K562 (cell line): ENCODE measurements around the gene ADAMTS10. TPM values are rescaled to one million over a fixed set of nuclear protein-coding genes. Genes with fewer than 3 reads are reported as not detected.

Experiments
- ATF4 ChIP-seq: fragments of 450-650 bp; formaldehyde crosslinking; IDR thresholded peaks from 2 replicates; pipeline ENCODE4 v1.4.0; 2022; ENCODE audit warnings: mild to moderate bottlenecking, moderate library complexity
- CEBPZ ChIP-seq: fragments of 150-350 bp; IDR thresholded peaks from 2 replicates; pipeline ENCODE4 v1.6.1; 2014; ENCODE audit warnings: low read depth, mild to moderate bottlenecking, low read length, borderline replicate concordance
- CHD4 ChIP-seq: fragments of 200-600 bp; sonication (generic); IDR thresholded peaks from 3 replicates; pipeline ENCODE4 v1.6.1; 2012; ENCODE audit warnings: low read depth, mild to moderate bottlenecking, mixed read lengths, low read length, inconsistent platforms; ENCODE audit not compliant: insufficient read depth, insufficient replicate concordance, poor library complexity, severe bottlenecking
- COPS2 ChIP-seq: fragments of 450-650 bp; conservative IDR thresholded peaks from 2 replicates; pipeline ENCODE4 v1.6.1; 2016; ENCODE audit warnings: mild to moderate bottlenecking, moderate library complexity
- CXXC5 ChIP-seq: fragments of 250-450 bp; sonication (Bioruptor Pico); IDR thresholded peaks from 2 replicates; pipeline ENCODE4 v1.8.0; 2022; ENCODE audit warnings: inconsistent platforms, mild to moderate bottlenecking, moderate library complexity
- DLX4 ChIP-seq: fragments of 250-450 bp; sonication (Bioruptor Pico); IDR thresholded peaks from 2 replicates; pipeline ENCODE4 v1.6.1; 2021; ENCODE audit warnings: mild to moderate bottlenecking
- GTF2F1 ChIP-seq: IDR thresholded peaks from 2 replicates; pipeline ENCODE4 v1.6.1; 2011; ENCODE audit warnings: low read depth, low read length, improper control_type of control experiment
- KAT8 ChIP-seq: fragments of 450-650 bp; IDR thresholded peaks from 2 replicates; pipeline ENCODE4 v1.6.1; 2016; ENCODE audit warnings: low read depth, mild to moderate bottlenecking
- KDM2B ChIP-seq: fragments of 250-450 bp; sonication (Bioruptor Pico); IDR thresholded peaks from 2 replicates; pipeline ENCODE4 v1.8.0; 2021; ENCODE audit warnings: mild to moderate bottlenecking, moderate library complexity
- NCOA1 ChIP-seq: fragments of 450-650 bp; IDR thresholded peaks from 2 replicates; pipeline ENCODE4 v1.6.1; 2016; ENCODE audit warnings: low read depth
- PATZ1 ChIP-seq: fragments of 250-450 bp; sonication (Bioruptor Pico); IDR thresholded peaks from 2 replicates; pipeline ENCODE4 v1.5.0; 2020; ENCODE audit warnings: mild to moderate bottlenecking, borderline replicate concordance
- POLR3A ChIP-seq: IDR thresholded peaks from 2 replicates; pipeline ENCODE4 v1.6.1; 2011; ENCODE audit warnings: borderline replicate concordance, mild to moderate bottlenecking, moderate library complexity; ENCODE audit not compliant: insufficient read length, insufficient read depth; ENCODE audit errors: extremely low read depth
- POLR3G ChIP-seq: IDR thresholded peaks from 2 replicates; pipeline ENCODE4 v1.6.1; 2011; ENCODE audit not compliant: insufficient read length, insufficient replicate concordance; ENCODE audit errors: extremely low read depth
- SP2 ChIP-seq: IDR thresholded peaks from 2 replicates; pipeline ENCODE4 v1.6.1; 2011; ENCODE audit warnings: mild to moderate bottlenecking, low read depth, low read length, moderate library complexity; ENCODE audit not compliant: poor library complexity, severe bottlenecking; ENCODE audit errors: extremely low read depth
- SPI1 ChIP-seq: IDR thresholded peaks from 2 replicates; pipeline ENCODE4 v1.6.1; 2011; ENCODE audit warnings: low read depth, low read length, control low read depth, borderline replicate concordance
- WHSC1 ChIP-seq: IDR thresholded peaks from one replicate; pipeline ENCODE4 v1.6.1; 2012; ENCODE audit warnings: low read length, control low read depth, inconsistent platforms
- ZNF140 ChIP-seq: fragments of 250-450 bp; sonication (Bioruptor Pico); IDR thresholded peaks from 2 replicates; pipeline ENCODE4 v1.8.0; 2021; ENCODE audit warnings: moderate library complexity, mild to moderate bottlenecking, inconsistent platforms
- ZNF354B ChIP-seq: fragments of 250-450 bp; sonication (Bioruptor Pico); IDR thresholded peaks from 2 replicates; pipeline ENCODE4 v1.4.0; 2020
- ZNF449 ChIP-seq: fragments of 250-450 bp; sonication (Bioruptor Pico); IDR thresholded peaks from 2 replicates; pipeline ENCODE4 v1.8.0; 2022; ENCODE audit warnings: moderate library complexity, mild to moderate bottlenecking, inconsistent platforms
- polyA plus RNA-seq, 8 experiments: library from polyadenylated mRNA; depleted of rRNA in 4 of 8; stranded (reverse) in 5 of 8; unstranded in 3 of 8; fragments of >200 nt; fragmentation: Nextera tagmentation in 2 of 8; fragmentation: Illumina TruSeq in 1 of 8; extraction: Ambion mirVana in 2 of 8; extraction: Trizol in 1 of 8; gene quantifications; 2 replicates each; pipeline versions ENCODE4 v1.2.1 to v1.2.3, GENCODE V29; 2011 to 2014; ENCODE audit warnings: inconsistent platforms in 1 of 8, missing spikeins in 1 of 8
- total RNA-seq, 7 experiments: library from RNA; depleted of rRNA in 6 of 7; stranded (reverse); fragments of >200 nt in 6 of 7; fragmentation: Illumina TruSeq in 2 of 7; extraction: Trizol in 2 of 7; gene quantifications; 2 replicates each; pipeline versions ENCODE4 v1.2.1 to v1.2.3, GENCODE V29; 2011 to 2021; ENCODE audit warnings: low replicate concordance in 1 of 7

Gene ADAMTS10
- total and polyA plus RNA-seq, 9 of the 15 experiments (the other 6 are each of a cell fraction or from before 2014, with no cell fraction given) = 0.33 to 1.8 (median 0.57) TPM; not detected in 4

- TF ChIP-seq COPS2 = no peak
- TF ChIP-seq SP2 = no peak
- peak; percentile 48 for TF ChIP-seq CXXC5 (CRISPR knock-in tag)
- TF ChIP-seq WHSC1 = no peak
- TF ChIP-seq GTF2F1 = no peak
- 0 out of 2 replicates have a peak, but pooled peaks have one; percentile 12 for TF ChIP-seq PATZ1
- no peak for TF ChIP-seq NCOA1
- no peak for TF ChIP-seq ATF4
- no peak for TF ChIP-seq DLX4
- no peak for TF ChIP-seq ZNF140
- TF ChIP-seq ZNF354B = no peak
- TF ChIP-seq CEBPZ = no peak
- TF ChIP-seq POLR3G = no peak
- no peak for TF ChIP-seq POLR3A
- TF ChIP-seq SPI1 = no peak
- TF ChIP-seq KAT8 = no peak
- no peak for TF ChIP-seq CHD4
- TF ChIP-seq KDM2B = no peak
- no peak for TF ChIP-seq ZNF449 (CRISPR knock-in tag)
Observed at GRCh38 chr19:8592231-8593009, 18.1 kb downstream of the ADAMTS10 start (continued).
